ENCODE results near the gene HPSE.
A peak's percentile ranks its signal among the peaks of the same experiment; 100 is the strongest.

DNA sequence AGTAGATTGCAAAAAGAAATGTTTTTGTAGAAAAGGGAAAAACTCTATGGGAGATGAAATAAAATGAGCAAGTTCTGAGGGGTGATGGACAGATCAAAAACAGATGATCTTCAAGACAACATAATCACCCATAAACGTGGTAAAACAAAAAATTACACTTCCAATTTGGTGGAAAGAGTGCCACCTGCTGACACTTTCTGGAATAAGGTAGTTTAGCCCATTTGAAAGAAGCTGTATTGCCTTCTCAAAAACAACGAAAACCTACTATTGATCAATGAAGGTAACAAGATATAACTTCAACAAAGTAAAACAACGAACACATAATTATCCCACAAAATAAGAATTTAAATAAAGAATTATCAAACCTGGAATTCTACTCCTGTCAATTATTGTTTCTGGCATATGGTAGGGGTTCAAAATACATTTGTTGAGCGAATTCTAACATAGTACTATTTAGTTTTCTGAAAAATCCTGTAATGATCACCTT is 52.6 kb downstream of the HPSE start:
- TF ChIP-seq POLR2A (IDR thresholded peaks at IDR 0.05) = no peak
- TF ChIP-seq, protein P1, sequence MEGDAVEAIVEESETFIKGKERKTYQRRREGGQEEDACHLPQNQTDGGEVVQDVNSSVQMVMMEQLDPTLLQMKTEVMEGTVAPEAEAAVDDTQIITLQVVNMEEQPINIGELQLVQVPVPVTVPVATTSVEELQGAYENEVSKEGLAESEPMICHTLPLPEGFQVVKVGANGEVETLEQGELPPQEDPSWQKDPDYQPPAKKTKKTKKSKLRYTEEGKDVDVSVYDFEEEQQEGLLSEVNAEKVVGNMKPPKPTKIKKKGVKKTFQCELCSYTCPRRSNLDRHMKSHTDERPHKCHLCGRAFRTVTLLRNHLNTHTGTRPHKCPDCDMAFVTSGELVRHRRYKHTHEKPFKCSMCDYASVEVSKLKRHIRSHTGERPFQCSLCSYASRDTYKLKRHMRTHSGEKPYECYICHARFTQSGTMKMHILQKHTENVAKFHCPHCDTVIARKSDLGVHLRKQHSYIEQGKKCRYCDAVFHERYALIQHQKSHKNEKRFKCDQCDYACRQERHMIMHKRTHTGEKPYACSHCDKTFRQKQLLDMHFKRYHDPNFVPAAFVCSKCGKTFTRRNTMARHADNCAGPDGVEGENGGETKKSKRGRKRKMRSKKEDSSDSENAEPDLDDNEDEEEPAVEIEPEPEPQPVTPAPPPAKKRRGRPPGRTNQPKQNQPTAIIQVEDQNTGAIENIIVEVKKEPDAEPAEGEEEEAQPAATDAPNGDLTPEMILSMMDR (IDR thresholded peaks at IDR 0.05) = peak; percentile 36 to 78 (median 67)

All from body of pancreas (tissue), 4 donors.